WERI-Rb-1 (cell line): ENCODE results near the gene KRI1.
"Not testable (repeated sequence)": the region's sequence is repeated elsewhere in the genome, so short reads cannot be mapped to it uniquely, and the experiment has no call there.

Source experiments
- DNase-seq: peaks from one replicate; pipeline ENCODE4 v3.0.0-alpha.2; 2020
- H3K27ac ChIP-seq: fragments of 250-450 bp; sonication (Bioruptor Pico); 2 replicates; pipeline ENCODE4 v1.5.1; 2020; ENCODE audit warnings: mild to moderate bottlenecking, moderate library complexity
- H3K27me3 ChIP-seq: fragments of 250-450 bp; sonication (Bioruptor Pico); 2 replicates; pipeline ENCODE4 v1.5.1; 2021; ENCODE audit warnings: mild to moderate bottlenecking, low read depth, moderate library complexity; ENCODE audit not compliant: insufficient read depth, severe bottlenecking
- H3K36me3 ChIP-seq: fragments of 250-450 bp; sonication (Bioruptor Pico); 2 replicates; pipeline ENCODE4 v1.5.1; 2020; ENCODE audit warnings: mild to moderate bottlenecking, moderate library complexity
- H3K4me3 ChIP-seq: 2 replicates; pipeline ENCODE4 v1.5.1; 2011; ENCODE audit warnings: low read depth, mild to moderate bottlenecking, control low read depth, low read length
- H3K9me3 ChIP-seq: fragments of 250-450 bp; sonication (Bioruptor Pico); 2 replicates; pipeline ENCODE4 v1.5.1; 2021; ENCODE audit warnings: mild to moderate bottlenecking, moderate library complexity; ENCODE audit not compliant: severe bottlenecking
- TF ChIP-seq, protein P1 (sequence below): IDR thresholded peaks from 2 replicates; pipeline ENCODE4 v1.5.1; 2011; ENCODE audit warnings: low read depth, mild to moderate bottlenecking, control low read depth, inconsistent platforms, low read length

The KRI1 gene

DNA sequence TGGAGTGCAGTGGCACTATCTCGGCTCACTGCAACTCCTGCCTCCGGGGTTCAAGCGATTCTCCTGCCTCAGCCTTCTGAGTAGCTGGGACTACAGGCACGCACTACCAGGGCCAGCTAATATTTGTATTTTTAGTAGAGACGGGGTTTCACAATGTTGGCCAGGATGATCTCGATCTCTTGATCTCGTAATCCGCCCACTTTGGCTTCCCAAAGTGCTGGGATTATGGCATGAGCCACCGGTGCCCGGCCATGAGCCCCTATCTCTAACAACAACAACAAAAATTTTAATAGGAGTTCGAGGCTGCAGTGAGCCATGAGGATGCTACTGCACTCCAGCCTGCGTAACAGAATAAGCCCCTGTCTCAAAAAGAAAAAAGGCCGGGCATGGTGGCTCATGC, 16.3 kb upstream of the KRI1 start:
- TF ChIP-seq, protein P1, sequence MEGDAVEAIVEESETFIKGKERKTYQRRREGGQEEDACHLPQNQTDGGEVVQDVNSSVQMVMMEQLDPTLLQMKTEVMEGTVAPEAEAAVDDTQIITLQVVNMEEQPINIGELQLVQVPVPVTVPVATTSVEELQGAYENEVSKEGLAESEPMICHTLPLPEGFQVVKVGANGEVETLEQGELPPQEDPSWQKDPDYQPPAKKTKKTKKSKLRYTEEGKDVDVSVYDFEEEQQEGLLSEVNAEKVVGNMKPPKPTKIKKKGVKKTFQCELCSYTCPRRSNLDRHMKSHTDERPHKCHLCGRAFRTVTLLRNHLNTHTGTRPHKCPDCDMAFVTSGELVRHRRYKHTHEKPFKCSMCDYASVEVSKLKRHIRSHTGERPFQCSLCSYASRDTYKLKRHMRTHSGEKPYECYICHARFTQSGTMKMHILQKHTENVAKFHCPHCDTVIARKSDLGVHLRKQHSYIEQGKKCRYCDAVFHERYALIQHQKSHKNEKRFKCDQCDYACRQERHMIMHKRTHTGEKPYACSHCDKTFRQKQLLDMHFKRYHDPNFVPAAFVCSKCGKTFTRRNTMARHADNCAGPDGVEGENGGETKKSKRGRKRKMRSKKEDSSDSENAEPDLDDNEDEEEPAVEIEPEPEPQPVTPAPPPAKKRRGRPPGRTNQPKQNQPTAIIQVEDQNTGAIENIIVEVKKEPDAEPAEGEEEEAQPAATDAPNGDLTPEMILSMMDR: no peak
- no peak for DNase-seq

DNA sequence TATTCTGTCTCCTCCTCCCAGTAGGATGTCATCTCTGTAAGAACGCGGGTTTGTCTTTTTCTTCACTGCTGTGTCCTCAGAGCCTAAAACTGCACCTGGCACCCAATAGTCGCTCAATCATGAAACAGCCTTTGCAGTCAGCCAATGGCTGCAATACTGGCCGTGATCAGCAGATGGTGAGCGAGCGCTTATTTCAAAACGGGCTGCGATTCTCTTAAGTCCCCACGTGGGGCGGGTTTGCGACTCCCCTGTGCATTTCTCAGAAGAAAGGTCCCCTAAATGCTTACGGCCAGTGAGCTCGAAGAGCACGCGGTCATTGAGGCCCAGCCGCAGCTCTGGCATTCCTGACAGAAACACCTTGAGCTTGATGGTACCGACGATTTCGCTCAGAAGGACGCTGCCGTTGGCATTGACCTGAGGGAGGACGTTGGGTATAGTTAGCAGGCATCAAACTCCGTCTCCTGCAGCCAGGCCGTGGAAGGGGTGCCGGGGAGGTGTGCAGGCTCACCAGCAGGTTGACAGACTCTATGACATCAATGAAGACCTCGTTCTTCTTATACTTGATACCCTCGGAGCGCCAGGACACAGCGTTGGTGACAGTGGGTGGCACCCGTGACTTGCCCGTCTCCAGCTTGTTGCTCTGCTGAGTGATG, 15.3 kb upstream of the KRI1 start:
- no peak overlapping the region for H3K27ac ChIP-seq
- no peaks in the 10 kb centered on the region for H3K36me3 ChIP-seq
- no peaks in the 10 kb centered on the region for H3K9me3 ChIP-seq
- peak; percentile 90 for DNase-seq
- no peaks in the 10 kb centered on the region for H3K27me3 ChIP-seq
- no peak overlapping the region for H3K4me3 ChIP-seq
- TF ChIP-seq, protein P1: peak; percentile 96

More for the DNA sequence above, 16.3 kb upstream of the KRI1 start:
- no peaks in the 10 kb centered on the region for H3K27me3 ChIP-seq
- H3K4me3 ChIP-seq: no peak overlapping the region
- H3K27ac ChIP-seq: no peak overlapping the region
- H3K9me3 ChIP-seq: no peaks in the 10 kb centered on the region
- no peaks in the 10 kb centered on the region for H3K36me3 ChIP-seq

DNA sequence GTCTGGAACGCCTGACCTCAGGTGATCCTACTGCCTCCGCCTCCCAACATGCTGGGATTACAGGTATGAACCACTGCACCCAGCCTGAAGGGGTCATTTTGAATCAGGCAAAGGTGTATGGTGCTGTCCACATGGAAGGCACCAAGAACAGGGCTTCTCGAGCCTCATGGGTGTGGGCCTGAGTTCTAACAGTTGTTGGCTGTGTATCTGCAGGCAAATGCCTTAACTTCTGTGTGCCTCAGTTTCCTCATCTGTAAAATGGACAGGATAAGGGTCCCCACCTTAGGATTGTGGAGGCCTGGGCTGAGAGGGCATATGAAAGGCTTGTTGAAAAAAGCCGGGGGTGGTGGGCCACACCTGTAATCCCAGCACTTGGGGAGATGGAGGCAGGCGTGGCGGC, 12.1 kb upstream of the KRI1 start:
- H3K9me3 ChIP-seq: no peaks in the 10 kb centered on the region
- no peaks in the 10 kb centered on the region for H3K27me3 ChIP-seq
- no peak for DNase-seq
- H3K4me3 ChIP-seq: no peak overlapping the region
- H3K36me3 ChIP-seq: no peaks in the 10 kb centered on the region
- H3K27ac ChIP-seq: no peak overlapping the region
- TF ChIP-seq, protein P1: no peak

DNA sequence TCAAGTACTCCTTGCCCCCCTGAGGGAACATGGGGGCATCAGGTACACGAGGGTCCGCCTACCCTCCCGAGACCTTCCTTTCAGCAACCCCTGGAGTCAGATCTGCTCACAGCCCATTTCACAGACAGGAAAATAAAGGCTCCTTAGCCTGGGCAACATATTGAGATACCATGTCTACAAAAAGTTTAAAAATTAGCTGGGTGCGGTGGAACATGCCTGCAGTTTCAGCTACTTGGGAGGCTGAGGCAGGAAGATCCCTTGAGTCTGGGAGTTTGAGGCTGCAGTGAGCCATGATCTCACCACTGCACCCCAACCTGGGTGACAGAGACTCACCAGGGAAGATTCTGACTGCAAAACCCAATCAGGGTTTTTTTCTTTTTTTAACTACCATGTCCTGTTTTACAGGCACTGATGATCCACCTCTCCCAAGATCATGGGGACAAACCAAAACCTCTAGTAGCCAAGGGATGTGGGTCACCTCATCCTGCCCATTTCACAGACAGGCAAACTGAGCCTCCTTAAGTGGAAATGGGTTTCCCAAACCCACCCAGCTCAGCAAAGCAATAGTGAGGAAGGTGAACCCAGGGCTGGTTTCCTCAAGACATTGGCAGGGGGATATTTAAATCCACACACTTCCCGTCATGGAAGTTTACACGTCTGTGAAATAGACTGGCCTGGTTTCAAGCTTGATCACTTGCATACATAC, 9.4 kb upstream of the KRI1 start:
- TF ChIP-seq, protein P1: no peak
- DNase-seq: no peak
- H3K9me3 ChIP-seq: no peaks in the 10 kb centered on the region
- H3K36me3 ChIP-seq: no peaks in the 10 kb centered on the region
- no peak overlapping the region for H3K4me3 ChIP-seq
- H3K27me3 ChIP-seq: no peaks in the 10 kb centered on the region
- no peak overlapping the region for H3K27ac ChIP-seq

DNA sequence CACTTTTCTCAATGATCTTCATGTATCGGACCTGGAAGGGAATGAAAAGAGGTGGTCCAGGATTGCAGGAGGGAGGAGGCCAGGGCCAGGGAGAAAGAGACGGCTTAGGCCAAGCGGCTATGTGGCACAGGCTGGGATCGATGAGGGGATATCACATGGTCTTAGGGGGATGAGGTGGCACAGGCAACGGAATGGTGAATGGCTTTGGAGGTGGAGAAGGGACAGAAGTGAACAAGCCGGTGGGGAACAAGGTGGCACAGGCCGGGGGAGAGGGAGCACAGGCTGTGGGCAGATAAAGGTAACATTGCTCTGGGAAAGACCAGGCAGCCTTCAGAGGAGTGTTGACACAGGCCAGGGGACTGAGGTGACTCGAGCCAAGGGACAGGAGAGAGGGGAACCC, 8.7 kb upstream of the KRI1 start:
- Histone ChIP-seq H3K27ac (no peak overlapping the region), H3K9me3 (no peaks in the 10 kb centered on the region), H3K36me3 (no peaks in the 10 kb centered on the region), H3K27me3 (no peaks in the 10 kb centered on the region), H3K4me3 (no peak overlapping the region)
- no peak for DNase-seq
- TF ChIP-seq, protein P1: no peak

DNA sequence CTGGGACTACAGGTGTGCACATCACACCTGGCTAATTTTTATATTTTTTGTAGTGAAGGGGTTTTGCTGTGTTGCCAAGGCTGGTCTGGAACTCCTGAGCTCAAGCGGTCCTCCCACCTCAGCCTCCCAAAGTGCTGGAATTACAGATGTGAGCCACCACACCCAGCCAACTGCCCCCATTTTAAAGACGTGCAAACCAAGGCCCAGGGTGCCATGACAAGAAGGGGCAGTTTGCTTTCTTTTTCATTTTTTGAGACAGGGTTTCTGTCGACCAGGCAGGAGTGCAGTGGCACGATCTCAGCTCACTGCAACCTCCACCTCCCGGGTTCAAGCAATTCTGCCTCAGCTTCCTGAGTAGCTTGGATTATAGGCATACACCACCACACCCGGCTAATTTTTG, 8.0 kb upstream of the KRI1 start:
- not testable (repeated sequence) for H3K36me3 ChIP-seq, H3K4me3 ChIP-seq, DNase-seq

More for the DNA sequence above, 8.0 kb upstream of the KRI1 start:
- H3K27me3 ChIP-seq, H3K27ac ChIP-seq, H3K9me3 ChIP-seq: not testable (repeated sequence)
